CD4-positive, CD25-positive, alpha-beta regulatory T cell (primary cell): ENCODE results near the gene TMEM131. TPM values are rescaled to one million over a fixed set of nuclear protein-coding genes. Genes with fewer than 3 reads are reported as not detected.
A peak's percentile ranks its signal among the peaks of the same experiment; 100 is the strongest.

Source experiments
- ATAC-seq, 2 donors: fragments of 150-1000 bp; cut with Tn5 transposase; one replicate each; pipeline ENCODE4 v1.10.0; 2021; ENCODE audit warnings: low read depth in 2 of 2, moderate number of reproducible peaks in 2 of 2, moderate library complexity in 1 of 2
- DNase-seq, 3 donors: peaks; one replicate each; pipeline versions ENCODE4 v3.0.0 to v3.0.0-alpha.2; 2012 to 2022; ENCODE audit warnings: mixed read lengths in 1 of 3
- H3K27ac ChIP-seq: one replicate; pipeline ENCODE4 v1.7.0; 2013; ENCODE audit warnings: mild to moderate bottlenecking, low read length; ENCODE audit not compliant: insufficient read depth, poor library complexity, severe bottlenecking
- H3K27me3 ChIP-seq: one replicate; pipeline ENCODE4 v1.7.0; 2013; ENCODE audit warnings: low read length; ENCODE audit not compliant: control insufficient read depth, insufficient read depth
- H3K36me3 ChIP-seq: one replicate; pipeline ENCODE4 v1.7.0; 2013; ENCODE audit warnings: mild to moderate bottlenecking, low read length, moderate library complexity; ENCODE audit not compliant: control insufficient read depth, insufficient read depth
- H3K4me1 ChIP-seq: 2 replicates; pipeline ENCODE4 v1.7.0; 2013; ENCODE audit warnings: mild to moderate bottlenecking, low read length; ENCODE audit not compliant: insufficient read depth, control insufficient read depth, poor library complexity, severe bottlenecking
- H3K4me3 ChIP-seq: one replicate; pipeline ENCODE4 v1.7.0; 2013; ENCODE audit warnings: low read depth, mild to moderate bottlenecking, low read length, moderate library complexity
- H3K9me3 ChIP-seq, 2 experiments: 1 replicate in 1 of 2; 2 replicates in 1 of 2; pipeline ENCODE4 v1.7.0; 2013; ENCODE audit warnings: low read length in 2 of 2, mild to moderate bottlenecking in 1 of 2, moderate library complexity in 1 of 2; ENCODE audit not compliant: control insufficient read depth in 2 of 2
- H3K27ac Mint-ChIP-seq, 3 donors: one replicate each; pipeline ENCODE4 v1.8.0; 2020 to 2022; ENCODE audit warnings: mild to moderate bottlenecking in 3 of 3, mixed read lengths in 3 of 3, moderate library complexity in 2 of 3
- H3K27me3 Mint-ChIP-seq: one replicate; pipeline ENCODE4 v1.8.0; 2022; ENCODE audit warnings: mild to moderate bottlenecking, mixed read lengths
- H3K36me3 Mint-ChIP-seq: one replicate; pipeline ENCODE4 v1.8.0; 2020; ENCODE audit warnings: mixed read lengths
- H3K4me1 Mint-ChIP-seq, 4 donors: one replicate each; pipeline ENCODE4 v1.8.0; 2020 to 2022; ENCODE audit warnings: mixed read lengths in 4 of 4, mild to moderate bottlenecking in 1 of 4
- H3K4me3 Mint-ChIP-seq, 4 donors: one replicate each; pipeline ENCODE4 v1.8.0; 2020 to 2022; ENCODE audit warnings: mild to moderate bottlenecking in 4 of 4, mixed read lengths in 4 of 4, moderate library complexity in 3 of 4
- H3K9me3 Mint-ChIP-seq, 7 donors: one replicate each; pipeline ENCODE4 v1.8.0; 2020 to 2022; ENCODE audit warnings: mixed read lengths in 7 of 7, mild to moderate bottlenecking in 3 of 7, moderate library complexity in 2 of 7
- polyA plus RNA-seq, 4 donors: library from polyadenylated mRNA; unstranded; fragments of 300-500 nt; fragmentation: Illumina TruSeq; gene quantifications; one replicate each; pipeline ENCODE4 v1.2.3, GENCODE V29; 2021
- total RNA-seq: library from RNA; stranded (reverse); gene quantifications from one replicate; pipeline ENCODE4 v1.2.3, GENCODE V29; 2022

TMEM131 gene
- total and polyA plus RNA-seq, 5 donors from 2014 or later = 6.7 to 34.1 (median 8.0) TPM

DNA sequence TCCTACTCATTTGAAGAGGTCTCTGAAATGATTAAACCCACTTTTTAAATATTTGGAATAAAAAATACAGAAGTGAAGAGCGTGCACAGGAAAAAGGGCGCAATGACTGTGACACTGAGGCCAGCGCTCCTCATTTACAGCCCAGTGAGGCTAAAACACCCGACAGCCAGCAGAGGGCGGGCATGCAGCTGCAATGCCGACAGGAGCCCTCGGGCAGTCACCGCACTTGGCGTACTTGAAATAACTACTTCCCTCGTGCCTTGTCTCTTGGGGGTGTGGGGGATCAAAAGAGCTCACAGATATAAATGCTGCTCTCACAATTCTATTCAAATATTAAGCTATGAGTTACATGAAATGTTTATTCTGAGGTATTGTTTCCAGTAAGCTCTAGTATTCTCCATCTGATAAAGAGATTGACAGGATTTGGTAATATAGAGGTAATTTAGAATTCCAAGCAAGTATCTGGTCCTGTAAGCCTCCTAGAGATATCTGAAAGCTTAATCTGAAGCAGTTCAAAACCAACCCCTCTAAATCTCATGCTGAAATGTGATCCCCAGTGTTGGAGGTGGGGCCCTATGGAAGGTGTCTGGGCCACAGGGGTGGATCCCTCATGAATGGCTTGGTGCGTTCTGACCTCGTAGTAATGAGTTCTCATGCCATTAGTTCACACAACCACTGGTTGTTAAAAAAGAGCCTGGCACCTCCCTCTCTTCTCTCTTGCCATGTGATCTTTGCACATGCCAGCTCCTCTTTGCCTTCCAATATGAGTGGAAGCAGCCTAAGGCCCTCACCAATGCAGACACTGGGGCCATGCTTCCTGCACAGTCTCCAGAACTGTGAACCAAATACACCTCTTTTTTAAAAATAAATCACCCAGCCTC lies 188.8 kb downstream of the TMEM131 start:
- ATAC-seq (peak; percentile 86 to 90), DNase-seq (peak; percentile 46 to 75 (median 66))
- Mint-ChIP-seq H3K4me3 (no peak overlapping the region), H3K4me1 (peaks cover 0 to 4% (median 1%) of the 10 kb centered on the region in 4 donors), H3K9me3 (no peaks in the 10 kb centered on the region), H3K27me3 (no peaks in the 10 kb centered on the region), H3K27ac (no peak overlapping the region), H3K36me3 (peaks cover 33% of the 10 kb centered on the region)
- Histone ChIP-seq H3K4me1 (no peaks in the 10 kb centered on the region), H3K27me3 (no peaks in the 10 kb centered on the region), H3K9me3 (no peaks in the 10 kb centered on the region), H3K36me3 (peaks cover 55% of the 10 kb centered on the region), H3K4me3 (no peak overlapping the region), H3K27ac (no peak overlapping the region)

DNA sequence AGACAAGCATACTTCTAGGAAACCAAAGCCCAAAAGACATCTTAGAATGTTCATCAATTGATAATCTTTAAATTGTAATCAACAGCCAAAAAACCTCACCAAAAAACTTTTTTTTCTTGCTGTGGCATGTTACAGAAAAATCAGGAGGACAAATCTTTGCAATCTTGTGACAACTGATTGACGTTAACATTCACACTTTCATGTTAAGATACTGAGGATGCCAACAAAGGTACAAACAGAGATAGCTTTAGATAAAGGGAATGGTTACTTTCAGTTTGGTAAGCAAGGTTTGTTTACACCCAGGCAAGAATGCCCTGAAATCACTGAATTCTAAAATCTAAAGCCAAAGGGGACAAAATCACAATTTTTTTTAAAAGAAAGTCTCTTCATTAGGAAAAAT lies 190.0 kb downstream of the TMEM131 start:
- Mint-ChIP-seq H3K36me3 (peaks cover 27% of the 10 kb centered on the region), H3K4me1 (peaks cover 0 to 4% (median 1%) of the 10 kb centered on the region in 4 donors), H3K27me3 (no peaks in the 10 kb centered on the region), H3K27ac (no peak overlapping the region), H3K4me3 (no peak overlapping the region), H3K9me3 (no peaks in the 10 kb centered on the region)
- Histone ChIP-seq H3K4me1 (no peaks in the 10 kb centered on the region), H3K27me3 (no peaks in the 10 kb centered on the region), H3K4me3 (no peak overlapping the region), H3K9me3 (no peaks in the 10 kb centered on the region), H3K36me3 (peaks cover 56% of the 10 kb centered on the region), H3K27ac (no peak overlapping the region)
- no peak for ATAC-seq
- DNase-seq = no peak

DNA sequence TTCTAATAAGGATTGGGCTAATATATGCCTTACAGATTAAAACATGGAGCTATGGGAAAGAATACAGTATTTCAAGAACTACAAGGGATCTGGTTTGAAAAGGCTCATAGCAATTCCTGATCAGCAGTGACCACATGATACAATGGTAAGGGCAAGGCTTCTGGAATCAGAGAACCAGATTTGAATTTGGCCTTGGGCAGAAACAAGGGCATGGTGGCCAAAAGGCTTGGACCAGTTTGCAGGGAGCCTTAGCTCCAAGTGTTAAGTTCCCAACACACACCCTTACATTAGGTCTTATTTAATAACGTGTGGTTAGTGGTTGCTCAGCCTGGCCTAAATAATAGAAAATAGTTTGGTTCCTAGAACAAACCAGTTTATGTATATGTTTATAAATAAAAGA lies 194.7 kb downstream of the TMEM131 start:
- H3K4me1 Mint-ChIP-seq = peaks cover 0 to 4% (median 0%) of the 10 kb centered on the region in 4 donors
- H3K9me3 ChIP-seq = no peaks in the 10 kb centered on the region
- peaks cover 39% of the 10 kb centered on the region for H3K36me3 Mint-ChIP-seq
- no peaks in the 10 kb centered on the region for H3K27me3 Mint-ChIP-seq
- H3K4me1 ChIP-seq = no peaks in the 10 kb centered on the region
- DNase-seq (no peak), ATAC-seq (no peak)
- no peak overlapping the region for H3K4me3 ChIP-seq
- no peak overlapping the region for H3K27ac ChIP-seq
- no peaks in the 10 kb centered on the region for H3K9me3 Mint-ChIP-seq
- no peak overlapping the region for H3K4me3 Mint-ChIP-seq
- no peaks in the 10 kb centered on the region for H3K27me3 ChIP-seq
- no peak overlapping the region for H3K27ac Mint-ChIP-seq
- peaks cover 63% of the 10 kb centered on the region for H3K36me3 ChIP-seq

DNA sequence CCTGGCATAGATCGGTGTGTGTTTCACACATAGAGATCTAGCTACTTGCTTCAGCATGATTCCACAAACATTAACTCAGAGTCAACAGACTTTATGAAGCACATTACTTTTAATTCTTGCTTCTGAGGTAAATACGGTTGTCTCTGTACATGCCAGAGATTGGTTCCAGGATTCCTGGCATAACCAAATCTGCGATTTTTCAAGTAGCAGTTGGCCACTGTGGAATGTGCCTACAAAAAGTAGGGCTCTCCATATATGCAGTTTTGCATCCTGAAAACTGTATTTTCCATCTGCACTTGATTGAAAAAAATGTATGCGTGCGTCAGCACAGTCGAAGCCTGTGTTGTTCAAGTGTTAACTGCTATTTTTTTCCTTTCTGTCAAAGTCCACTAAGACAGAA lies 197.3 kb downstream of the TMEM131 start:
- H3K9me3 Mint-ChIP-seq = no peaks in the 10 kb centered on the region
- H3K27ac ChIP-seq = no peak overlapping the region
- H3K36me3 ChIP-seq = peaks cover 53% of the 10 kb centered on the region
- no peak overlapping the region for H3K4me3 ChIP-seq
- H3K4me1 ChIP-seq = no peaks in the 10 kb centered on the region
- H3K9me3 ChIP-seq = no peaks in the 10 kb centered on the region
- peaks cover 0 to 2% (median 0%) of the 10 kb centered on the region in 4 donors for H3K4me1 Mint-ChIP-seq
- ATAC-seq (no peak), DNase-seq (no peak)
- H3K27me3 Mint-ChIP-seq = no peaks in the 10 kb centered on the region
- no peaks in the 10 kb centered on the region for H3K27me3 ChIP-seq
- no peak overlapping the region for H3K27ac Mint-ChIP-seq
- peaks cover 29% of the 10 kb centered on the region for H3K36me3 Mint-ChIP-seq
- no peak overlapping the region for H3K4me3 Mint-ChIP-seq

DNA sequence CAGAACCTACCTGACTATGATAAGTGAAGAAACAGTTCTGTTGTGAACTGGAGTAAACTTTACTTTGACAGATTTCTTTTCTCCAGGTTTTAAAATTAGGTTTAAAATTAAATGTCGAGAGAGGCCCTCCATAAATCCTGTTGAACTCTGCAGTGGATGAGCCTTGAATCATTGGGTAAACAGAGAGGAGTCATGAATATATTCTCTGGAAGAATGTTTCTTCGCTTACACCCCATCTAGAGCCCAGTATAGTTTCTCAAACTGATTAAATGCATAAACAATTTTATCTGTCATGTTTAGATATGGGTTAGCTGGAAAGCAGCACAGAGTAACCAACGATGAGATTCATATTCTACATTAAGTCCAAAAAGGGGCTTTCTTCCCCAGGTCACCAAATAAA lies 198.4 kb downstream of the TMEM131 start:
- Histone ChIP-seq H3K4me3 (no peak overlapping the region), H3K27ac (no peak overlapping the region), H3K27me3 (no peaks in the 10 kb centered on the region), H3K4me1 (no peaks in the 10 kb centered on the region), H3K36me3 (peaks cover 55% of the 10 kb centered on the region), H3K9me3 (no peaks in the 10 kb centered on the region)
- H3K36me3 Mint-ChIP-seq = peaks cover 32% of the 10 kb centered on the region
- H3K27me3 Mint-ChIP-seq = no peaks in the 10 kb centered on the region
- DNase-seq = no peak
- H3K4me3 Mint-ChIP-seq = no peak overlapping the region
- no peak overlapping the region for H3K27ac Mint-ChIP-seq
- no peaks in the 10 kb centered on the region for H3K4me1 Mint-ChIP-seq
- ATAC-seq = no peak
- no peaks in the 10 kb centered on the region for H3K9me3 Mint-ChIP-seq

DNA sequence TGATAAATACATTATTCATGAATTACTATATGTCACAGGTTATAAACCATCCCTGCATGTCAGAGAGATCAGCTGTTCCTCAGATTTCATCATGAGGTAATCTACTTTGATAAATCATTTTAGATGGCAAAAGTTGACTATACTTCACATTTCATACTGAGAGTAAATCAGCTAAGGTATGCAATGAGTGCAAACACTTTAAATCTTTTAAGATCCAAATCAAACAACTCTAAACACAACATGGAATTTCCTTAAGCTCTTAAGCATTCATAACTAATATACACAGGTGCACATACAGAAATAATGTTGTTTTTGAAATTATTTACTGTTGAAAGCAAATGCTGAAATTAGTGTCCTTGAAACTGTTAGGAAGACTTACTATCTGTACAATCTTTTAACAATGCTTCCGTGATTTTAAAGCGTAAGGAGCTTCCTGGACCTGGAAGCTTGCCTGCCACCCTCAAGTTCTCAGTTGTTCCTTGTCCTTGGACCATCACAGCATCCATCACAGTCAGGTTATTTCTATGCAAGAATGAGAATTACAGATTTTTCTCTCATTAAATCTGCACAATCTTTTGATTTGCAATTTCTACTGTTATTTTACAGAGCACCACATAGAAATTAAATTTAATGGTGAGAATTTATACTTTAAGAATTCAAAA lies 199.2 kb downstream of the TMEM131 start:
- Mint-ChIP-seq H3K4me1 (no peaks in the 10 kb centered on the region), H3K27me3 (no peaks in the 10 kb centered on the region), H3K36me3 (peaks cover 30% of the 10 kb centered on the region), H3K9me3 (no peaks in the 10 kb centered on the region), H3K4me3 (no peak overlapping the region), H3K27ac (no peak overlapping the region)
- Histone ChIP-seq H3K4me1 (no peaks in the 10 kb centered on the region), H3K9me3 (no peaks in the 10 kb centered on the region), H3K27me3 (no peaks in the 10 kb centered on the region), H3K4me3 (no peak overlapping the region), H3K27ac (no peak overlapping the region), H3K36me3 (peaks cover 55% of the 10 kb centered on the region)
- ATAC-seq = no peak
- no peak for DNase-seq

DNA sequence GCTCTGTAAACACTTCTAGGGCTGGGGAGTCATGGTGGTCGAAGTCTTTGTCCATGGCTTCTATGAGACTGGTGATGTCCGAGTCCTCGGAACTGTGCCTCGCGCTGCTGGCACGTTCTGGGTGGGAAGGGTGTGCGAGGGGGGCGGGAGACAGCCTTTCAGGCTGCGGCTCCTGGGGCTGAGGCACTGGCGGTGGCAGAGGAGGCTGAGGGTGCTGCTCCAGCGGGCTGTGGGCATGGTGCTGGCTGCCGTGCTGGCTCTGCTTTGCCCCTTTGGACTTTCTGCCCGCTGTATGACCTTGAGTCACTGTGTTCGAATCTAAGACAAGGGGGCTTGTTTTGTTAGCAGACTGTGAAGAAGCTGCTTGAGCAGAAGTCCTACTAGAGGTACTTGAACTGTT lies 203.3 kb downstream of the TMEM131 start:
- Histone ChIP-seq H3K9me3 (no peaks in the 10 kb centered on the region), H3K27ac (no peak overlapping the region), H3K4me1 (no peaks in the 10 kb centered on the region), H3K36me3 (peaks cover 41% of the 10 kb centered on the region), H3K4me3 (no peak overlapping the region), H3K27me3 (no peaks in the 10 kb centered on the region)
- H3K4me1 Mint-ChIP-seq = no peaks in the 10 kb centered on the region
- no peak for DNase-seq
- no peak overlapping the region for H3K27ac Mint-ChIP-seq
- no peak for ATAC-seq
- H3K4me3 Mint-ChIP-seq = no peak overlapping the region
- H3K9me3 Mint-ChIP-seq = no peaks in the 10 kb centered on the region
- H3K36me3 Mint-ChIP-seq = peaks cover 39% of the 10 kb centered on the region
- H3K27me3 Mint-ChIP-seq = no peaks in the 10 kb centered on the region
